GM12874 (cell line): ENCODE data around the gene GASK1A.

ENCODE experiments used
- TF ChIP-seq, protein P1 (sequence below): IDR thresholded peaks from 2 replicates; pipeline ENCODE4 v1.5.1; 2011; ENCODE audit warnings: low read depth, mild to moderate bottlenecking, control low read depth, low read length, moderate library complexity; ENCODE audit not compliant: insufficient read depth

The GASK1A gene

GRCh38 chr3:43043071-43043766 lies 64.1 kb downstream of the GASK1A start:
- TF ChIP-seq, protein P1, sequence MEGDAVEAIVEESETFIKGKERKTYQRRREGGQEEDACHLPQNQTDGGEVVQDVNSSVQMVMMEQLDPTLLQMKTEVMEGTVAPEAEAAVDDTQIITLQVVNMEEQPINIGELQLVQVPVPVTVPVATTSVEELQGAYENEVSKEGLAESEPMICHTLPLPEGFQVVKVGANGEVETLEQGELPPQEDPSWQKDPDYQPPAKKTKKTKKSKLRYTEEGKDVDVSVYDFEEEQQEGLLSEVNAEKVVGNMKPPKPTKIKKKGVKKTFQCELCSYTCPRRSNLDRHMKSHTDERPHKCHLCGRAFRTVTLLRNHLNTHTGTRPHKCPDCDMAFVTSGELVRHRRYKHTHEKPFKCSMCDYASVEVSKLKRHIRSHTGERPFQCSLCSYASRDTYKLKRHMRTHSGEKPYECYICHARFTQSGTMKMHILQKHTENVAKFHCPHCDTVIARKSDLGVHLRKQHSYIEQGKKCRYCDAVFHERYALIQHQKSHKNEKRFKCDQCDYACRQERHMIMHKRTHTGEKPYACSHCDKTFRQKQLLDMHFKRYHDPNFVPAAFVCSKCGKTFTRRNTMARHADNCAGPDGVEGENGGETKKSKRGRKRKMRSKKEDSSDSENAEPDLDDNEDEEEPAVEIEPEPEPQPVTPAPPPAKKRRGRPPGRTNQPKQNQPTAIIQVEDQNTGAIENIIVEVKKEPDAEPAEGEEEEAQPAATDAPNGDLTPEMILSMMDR, result no peak

DNA sequence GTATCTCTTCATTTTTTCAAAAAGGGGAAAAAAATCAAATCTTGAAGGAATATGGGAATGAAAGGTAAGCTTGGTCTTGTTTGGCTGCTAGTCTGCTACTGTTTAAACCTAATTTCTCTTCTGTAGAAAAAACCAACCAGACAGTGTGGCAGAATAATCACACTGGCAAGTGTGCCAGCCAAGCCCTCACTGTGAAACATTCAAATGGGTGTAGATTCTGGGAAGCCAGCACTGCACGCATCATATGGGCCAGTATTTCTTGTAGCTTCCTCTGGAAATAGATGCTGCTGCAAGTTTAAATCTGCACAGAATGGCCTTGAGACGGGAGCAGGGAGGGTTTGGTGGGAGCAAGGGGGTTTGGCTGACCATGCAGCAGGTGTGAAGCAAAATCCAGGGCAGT lies 64.7 kb downstream of the GASK1A start:
- TF ChIP-seq, protein P1, result no peak

DNA sequence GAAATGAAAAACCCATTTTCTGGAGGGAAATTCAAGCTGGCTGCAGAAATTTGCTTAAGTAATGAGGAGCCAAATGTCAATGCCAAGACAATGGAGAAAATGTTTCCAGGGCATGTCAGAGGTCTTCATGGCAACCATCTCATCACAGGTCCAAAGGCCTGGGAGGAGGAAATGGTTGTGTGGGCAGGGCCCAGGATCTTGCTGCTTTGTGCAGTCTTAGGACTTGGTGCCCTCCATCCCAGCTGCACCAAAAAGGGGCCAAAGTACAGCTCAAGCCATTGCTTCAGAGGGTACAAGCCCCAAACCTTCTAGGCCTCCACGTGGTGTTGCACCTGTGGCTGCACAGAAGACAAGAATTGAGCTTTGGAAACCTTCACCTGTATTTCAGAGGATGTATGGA lies 67.5 kb downstream of the GASK1A start:
- TF ChIP-seq, protein P1, result no peak

- TF ChIP-seq, protein P1, result no peak
These were observed 69.4 kb downstream of the GASK1A start for GRCh38 chr3:43048470-43048869.

DNA sequence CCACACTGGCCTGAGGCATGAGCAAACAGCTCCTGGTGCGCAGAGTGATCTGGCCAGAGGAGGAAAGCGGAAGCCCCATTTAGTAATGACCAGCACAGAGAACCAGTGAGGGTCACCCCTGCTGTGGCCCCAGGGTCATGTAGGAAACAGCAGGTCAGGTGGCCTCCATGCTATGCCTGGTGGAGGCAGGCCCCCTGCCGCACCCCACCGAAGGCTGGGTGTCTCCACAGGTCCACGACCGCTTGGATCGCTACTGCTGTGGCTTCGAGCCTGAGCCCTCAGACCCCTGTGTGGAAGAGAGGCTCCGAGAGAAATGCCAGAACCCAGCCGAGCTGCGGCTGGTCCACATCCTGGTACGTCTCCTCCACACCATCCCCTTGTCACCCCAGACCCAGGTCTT lies 74.2 kb downstream of the GASK1A start:
- TF ChIP-seq, protein P1, result no peak

DNA sequence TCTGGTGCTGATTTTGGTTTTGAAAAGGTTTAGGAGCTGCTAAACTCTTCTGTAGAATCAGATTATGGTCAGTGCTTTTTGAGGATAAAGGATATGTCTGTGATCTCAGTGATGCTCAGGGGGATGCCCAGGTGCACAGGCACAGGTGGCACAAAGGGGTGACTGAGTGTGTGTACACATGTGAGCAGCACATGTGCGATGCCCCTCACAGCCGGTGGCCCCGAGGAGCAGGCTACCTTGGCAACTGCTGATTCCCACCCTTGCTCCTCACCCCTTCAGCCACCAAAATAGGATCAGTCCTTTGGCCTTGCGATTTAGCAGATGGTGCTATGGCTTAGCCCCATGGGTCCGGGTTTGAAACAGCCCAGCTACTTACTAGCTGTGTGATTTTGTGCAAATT lies 75.6 kb downstream of the GASK1A start:
- TF ChIP-seq, protein P1, result no peak

DNA sequence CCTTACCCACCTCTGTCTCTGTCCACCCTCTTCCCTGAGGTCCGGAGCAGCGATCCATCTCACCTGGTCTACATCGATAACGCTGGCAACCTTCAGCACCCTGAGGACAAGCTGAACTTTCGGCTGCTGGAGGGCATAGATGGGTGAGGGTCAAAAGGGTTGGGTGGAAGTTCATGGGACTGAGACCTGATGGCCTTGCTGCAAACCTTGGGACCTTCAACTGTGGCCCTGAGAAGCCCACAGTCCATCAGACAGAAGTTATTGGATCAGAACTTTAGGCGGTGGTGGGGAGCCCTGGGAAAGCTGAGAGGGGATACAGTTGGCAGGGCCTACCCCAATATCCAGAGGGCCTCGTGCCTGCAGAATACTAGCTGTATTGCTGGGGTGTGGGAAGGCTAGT lies 76.3 kb downstream of the GASK1A start:
- TF ChIP-seq, protein P1, result no peak
